Keratinocyte (primary cell): ENCODE data around the gene CDKAL1. TPM values are rescaled to one million over a fixed set of nuclear protein-coding genes. Genes with fewer than 3 reads are reported as not detected.

Source experiments
- DNase-seq: peaks from one replicate; pipeline ENCODE4 v3.0.0-alpha.2; 2011; ENCODE audit warnings: low read depth, missing footprints, low spot score
- FAIRE-seq: peaks from 2 replicates; lab custom pipeline; 2011; peaks lifted over from hg19 to GRCh38; lab: Jason Lieb, UNC
- H2AFZ ChIP-seq: 2 replicates; pipeline ENCODE4 v1.6.0; 2012; ENCODE audit warnings: low read length, control low read depth, inconsistent platforms; ENCODE audit not compliant: control insufficient read depth
- H3K27ac ChIP-seq: 2 replicates; pipeline ENCODE4 v1.5.1; 2011; ENCODE audit warnings: low read length; ENCODE audit not compliant: control insufficient read depth, insufficient read depth
- H3K27me3 ChIP-seq: 3 replicates; pipeline ENCODE4 v1.6.0; 2011; ENCODE audit warnings: low read length; ENCODE audit not compliant: control insufficient read depth, insufficient read depth; ENCODE audit errors: extremely low read depth
- H3K36me3 ChIP-seq, 2 experiments: 2 replicates in 1 of 2; 3 replicates in 1 of 2; pipeline ENCODE4 v1.5.1; 2011; ENCODE audit warnings: low read length in 2 of 2, mild to moderate bottlenecking in 1 of 2; ENCODE audit not compliant: control insufficient read depth in 2 of 2, insufficient read depth in 2 of 2; ENCODE audit errors: extremely low read depth in 1 of 2
- H3K4me1 ChIP-seq: 3 replicates; pipeline ENCODE4 v1.5.1; 2011; ENCODE audit warnings: low read length; ENCODE audit not compliant: control insufficient read depth, insufficient read depth; ENCODE audit errors: extremely low read depth
- H3K4me2 ChIP-seq: 3 replicates; pipeline ENCODE4 v1.6.0; 2011; ENCODE audit warnings: low read depth, low read length; ENCODE audit not compliant: control insufficient read depth, insufficient read depth; ENCODE audit errors: extremely low read depth
- H3K4me3 ChIP-seq, 3 experiments: fragments of 200-600 bp in 1 of 3; sonication (generic) in 1 of 3; 2 replicates in 2 of 3; 3 replicates in 1 of 3; pipeline ENCODE4 v1.5.1; 2011 to 2016; ENCODE audit warnings: low read length in 3 of 3, mild to moderate bottlenecking in 3 of 3, control low read depth in 2 of 3, inconsistent platforms in 1 of 3, low read depth in 1 of 3, mixed read lengths in 1 of 3, mixed run types in 1 of 3, moderate library complexity in 1 of 3; ENCODE audit not compliant: control insufficient read depth in 2 of 3, insufficient read depth in 2 of 3; ENCODE audit errors: extremely low read depth in 1 of 3
- H3K79me2 ChIP-seq: 2 replicates; pipeline ENCODE4 v1.6.0; 2012; ENCODE audit warnings: low read length; ENCODE audit not compliant: control insufficient read depth, insufficient read depth
- H3K9ac ChIP-seq: 3 replicates; pipeline ENCODE4 v1.6.0; 2011; ENCODE audit warnings: low read length; ENCODE audit not compliant: control insufficient read depth, insufficient read depth; ENCODE audit errors: extremely low read depth
- H3K9me1 ChIP-seq: 3 replicates; pipeline ENCODE4 v1.6.0; 2011; ENCODE audit warnings: low read length; ENCODE audit not compliant: control insufficient read depth, insufficient read depth; ENCODE audit errors: extremely low read depth
- H3K9me3 ChIP-seq: 2 replicates; pipeline ENCODE4 v1.5.1; 2012; ENCODE audit warnings: low read depth, low read length; ENCODE audit not compliant: control insufficient read depth
- H4K20me1 ChIP-seq: 3 replicates; pipeline ENCODE4 v1.6.0; 2011; ENCODE audit warnings: low read length; ENCODE audit not compliant: control insufficient read depth, insufficient read depth; ENCODE audit errors: extremely low read depth
- CTCF ChIP-seq, 3 experiments: IDR thresholded peaks in 1 of 3; conservative IDR thresholded peaks in 1 of 3; optimal IDR thresholded peaks in 1 of 3; 2 replicates in 2 of 3; 3 replicates in 1 of 3; pipeline versions ENCODE3 to v1.5.1; 2011; ENCODE audit warnings: low read length in 3 of 3, mild to moderate bottlenecking in 3 of 3, moderate library complexity in 2 of 3, control low read depth in 1 of 3, inconsistent platforms in 1 of 3; ENCODE audit not compliant: insufficient read depth in 2 of 3; ENCODE audit errors: extremely low read depth in 1 of 3
- EZH2 ChIP-seq: IDR thresholded peaks from one replicate; pipeline ENCODE4 v1.6.1; 2012; ENCODE audit warnings: inconsistent platforms, mild to moderate bottlenecking, low read length, moderate library complexity
- dilution Hi-C: fragments of 300-500 bp; cut with MboI; formaldehyde crosslinking; loops from one replicate; pipeline ENCODE4 v1.7.0; 2020; ENCODE audit warnings: low sequenced_read_pairs; ENCODE audit not compliant: extremely low pct_ligation_motif_present
- polyA plus RNA-seq, 5 experiments: library from polyadenylated mRNA; depleted of rRNA in 3 of 5; stranded (reverse) in 3 of 5; stranded (forward) in 1 of 5; unstranded in 1 of 5; fragments of >200 nt; gene quantifications; 1 replicate in 1 of 5; 2 replicates in 3 of 5; 3 replicates in 1 of 5; pipeline versions ENCODE4 v1.2.1 to v1.2.3, GENCODE V29; 2011 to 2012; ENCODE audit warnings: missing spikeins in 2 of 5, low read depth in 1 of 5, low replicate concordance in 1 of 5

Gene CDKAL1
- polyA plus RNA-seq, 1 donor (not counting 4 experiments of a cell fraction or from before 2014, with no cell fraction given): 5.6 TPM

- H3K4me1 ChIP-seq: peaks cover 35% of the 10 kb centered on the region
- no peaks in the 10 kb centered on the region for H3K9me1 ChIP-seq
- no peaks in the 10 kb centered on the region for H3K36me3 ChIP-seq
- peak overlapping the region; percentile 75 for H3K9ac ChIP-seq
- dilution Hi-C loops: no loop called here
- H3K4me3 ChIP-seq: peak overlapping the region; percentile 8 to 19 (median 14)
- no peaks in the 10 kb centered on the region for H4K20me1 ChIP-seq
- H2AFZ ChIP-seq: peak overlapping the region; percentile 46
- H3K79me2 ChIP-seq: no peaks in the 10 kb centered on the region
- DNase-seq (peak; percentile 84), FAIRE-seq (peak; percentile 84)
- no peaks in the 10 kb centered on the region for H3K27me3 ChIP-seq
- H3K9me3 ChIP-seq: no peaks in the 10 kb centered on the region
- H3K27ac ChIP-seq: peak overlapping the region; percentile 98
- peak overlapping the region; percentile 83 for H3K4me2 ChIP-seq
- no peak for TF ChIP-seq EZH2
- TF ChIP-seq CTCF (optimal IDR thresholded peaks at IDR 0.05 in 1 of 3, IDR thresholded peaks at IDR 0.05 in 1 of 3, conservative IDR thresholded peaks at IDR 0.05 in 1 of 3; ENCODE audit: extremely low read depth in 1 of 3, insufficient read depth in 2 of 3, low read length in 3 of 3): no peak
These were observed 488.3 kb downstream of the CDKAL1 start for GRCh38 chr6:21022343-21023107.

GRCh38 chr6:21023210-21023609 is 489.0 kb downstream of the CDKAL1 start:
- H3K27me3 ChIP-seq: no peaks in the 10 kb centered on the region
- no peaks in the 10 kb centered on the region for H3K9me1 ChIP-seq
- peak overlapping the region; percentile 98 for H3K27ac ChIP-seq
- TF ChIP-seq CTCF (optimal IDR thresholded peaks at IDR 0.05 in 1 of 3, IDR thresholded peaks at IDR 0.05 in 1 of 3, conservative IDR thresholded peaks at IDR 0.05 in 1 of 3; ENCODE audit: extremely low read depth in 1 of 3, insufficient read depth in 2 of 3, low read length in 3 of 3): no peak
- TF ChIP-seq EZH2: no peak
- H3K9ac ChIP-seq: peak overlapping the region; percentile 75
- FAIRE-seq (no peak), DNase-seq (no peak)
- dilution Hi-C loops: no loop called here
- no peaks in the 10 kb centered on the region for H3K9me3 ChIP-seq
- H3K79me2 ChIP-seq: no peaks in the 10 kb centered on the region
- peak overlapping the region in 1 of 3 experiments; percentile 33 for H3K4me3 ChIP-seq
- peak overlapping the region; percentile 83 for H3K4me2 ChIP-seq
- H3K36me3 ChIP-seq: no peaks in the 10 kb centered on the region
- H2AFZ ChIP-seq: peak overlapping the region; percentile 49
- peaks cover 35% of the 10 kb centered on the region for H3K4me1 ChIP-seq
- H4K20me1 ChIP-seq: no peaks in the 10 kb centered on the region
